Astrocyte (in vitro differentiated cells and primary cell): Measurements from ENCODE around the gene WIZ.

Experiments used
- CTCF ChIP-seq: IDR thresholded peaks from 2 replicates; pipeline ENCODE4 v1.5.1; 2011; ENCODE audit warnings: low read depth, mild to moderate bottlenecking, inconsistent platforms, low read length, moderate library complexity; ENCODE audit not compliant: insufficient read depth
- EZH2 ChIP-seq: IDR thresholded peaks from 2 replicates; pipeline ENCODE4 v1.6.1; 2012; ENCODE audit warnings: mild to moderate bottlenecking, low read length, inconsistent platforms; ENCODE audit not compliant: insufficient read depth

- TF ChIP-seq CTCF (no peak), EZH2 (peak; percentile 87)
Observed at GRCh38 chr19:15457701-15458484, 8.1 kb upstream of the WIZ start.
